Activated CD8-positive, alpha-beta memory T cell treated with anti-CD3 and anti-CD28 coated beads, Interleukin-2, amount 50 U/mL, for 48 hours (primary cell): ENCODE measurements around the gene CEP128.

ENCODE experiments used
- DNase-seq: peaks from one replicate; pipeline ENCODE4 v3.0.0-alpha.2; 2020

CEP128 gene

DNA sequence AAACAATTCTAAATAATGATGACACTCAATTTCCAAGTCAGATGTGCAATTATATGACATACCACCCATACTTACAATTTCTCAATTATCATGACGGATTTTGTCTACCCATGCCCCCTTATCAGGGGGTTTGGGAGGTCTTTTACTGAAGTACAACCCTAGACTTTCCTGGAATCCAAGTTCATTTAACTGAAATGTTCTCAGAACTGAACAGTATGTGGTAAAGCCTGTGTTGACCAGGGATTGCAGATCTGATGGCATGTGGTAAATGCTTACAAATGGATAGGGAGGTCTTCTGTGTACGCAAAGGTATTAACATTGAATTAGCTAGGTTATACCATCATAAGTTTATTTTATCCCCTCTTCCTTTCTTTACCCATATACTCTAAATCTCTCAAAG is 281.8 kb downstream of the CEP128 start:
- DNase-seq, result no peak

DNA sequence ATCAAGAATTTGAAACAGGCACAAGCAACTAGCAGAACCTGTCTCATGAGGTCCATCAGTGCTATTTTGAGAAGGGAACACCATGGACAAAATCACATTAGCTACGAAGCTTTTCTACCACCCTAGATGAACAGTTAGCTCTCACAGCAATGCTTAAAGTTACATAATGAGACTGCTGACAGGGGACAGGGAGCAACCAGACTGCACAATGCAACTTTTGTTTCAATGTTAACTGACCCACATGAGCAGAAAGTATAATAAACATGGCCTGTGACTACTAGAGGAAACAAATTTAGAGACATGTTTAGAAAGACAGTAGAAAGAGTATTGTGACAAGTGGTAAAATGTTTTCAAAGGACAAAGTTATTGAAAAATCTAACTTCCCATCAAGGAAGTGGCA is 282.8 kb downstream of the CEP128 start:
- no peak for DNase-seq

DNA sequence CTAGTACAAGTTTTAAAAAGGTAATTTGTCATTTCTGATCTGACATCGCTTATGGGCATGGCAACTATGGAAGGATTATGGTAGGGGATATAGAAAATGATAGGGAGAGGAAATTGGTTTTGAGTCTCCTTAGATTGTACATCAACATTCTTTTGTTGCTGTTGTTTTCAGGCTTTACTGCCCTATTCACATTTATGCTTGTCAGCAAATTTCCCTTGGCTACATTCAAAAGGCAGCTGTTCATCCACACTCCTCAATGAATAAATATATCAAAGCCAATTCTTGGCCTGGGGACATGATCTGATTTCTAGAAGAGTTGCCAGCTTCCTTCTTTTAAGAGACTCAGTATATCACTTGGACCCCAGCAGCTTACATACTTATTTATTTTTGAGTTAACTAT is 283.4 kb downstream of the CEP128 start:
- no peak for DNase-seq

DNA sequence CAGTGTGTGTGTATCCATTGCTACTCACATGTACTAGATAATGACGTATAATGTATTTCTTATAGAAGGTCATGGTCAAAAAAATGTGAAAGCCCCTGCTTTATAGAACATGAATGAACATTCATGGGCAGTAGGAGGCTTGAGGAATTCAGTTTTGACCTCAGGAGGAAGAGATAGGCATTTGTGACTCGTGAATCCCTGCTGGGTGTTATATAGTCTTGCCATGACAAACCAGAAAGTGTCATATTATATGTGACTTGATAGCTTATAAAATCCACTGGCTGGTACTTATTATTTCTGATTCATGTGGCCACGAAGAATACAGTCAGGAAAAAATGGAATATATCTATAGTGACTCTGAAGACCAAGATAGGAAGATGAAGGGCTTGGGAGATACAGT is 287.6 kb downstream of the CEP128 start:
- no peak for DNase-seq

DNA sequence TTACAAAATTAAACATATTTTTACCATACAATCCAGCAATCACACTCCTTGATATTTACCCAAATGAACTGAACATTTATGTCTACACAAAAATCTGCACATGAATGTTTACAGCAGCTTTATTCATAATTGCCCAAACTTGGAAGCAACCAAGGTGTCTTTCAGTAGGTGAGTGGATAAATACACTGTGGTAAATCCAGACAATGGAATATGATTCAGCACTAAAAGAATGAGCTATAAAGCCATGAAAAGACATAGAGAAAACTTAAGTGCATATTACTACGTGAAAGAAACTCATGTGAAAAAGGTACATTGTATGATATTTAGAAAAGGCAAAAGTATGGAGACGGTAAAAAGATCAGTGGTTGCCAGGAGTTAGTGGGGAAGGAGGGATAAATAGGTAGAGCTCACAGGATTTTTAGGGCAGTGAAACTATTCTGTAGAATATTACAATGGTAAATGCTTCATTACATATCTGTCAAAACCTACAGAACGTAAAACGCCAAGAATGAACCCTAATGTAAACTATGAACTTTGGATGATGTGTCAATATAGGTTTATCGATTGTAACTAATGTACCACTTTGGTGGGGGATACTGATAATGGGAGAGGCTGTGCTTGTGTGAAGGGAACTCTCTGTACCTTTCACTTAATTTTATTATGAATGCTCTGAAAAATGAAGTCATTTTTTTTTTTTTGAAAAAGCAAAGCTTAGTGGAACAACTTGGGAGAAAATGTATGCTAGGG is 295.7 kb downstream of the CEP128 start:
- no peak for DNase-seq

DNA sequence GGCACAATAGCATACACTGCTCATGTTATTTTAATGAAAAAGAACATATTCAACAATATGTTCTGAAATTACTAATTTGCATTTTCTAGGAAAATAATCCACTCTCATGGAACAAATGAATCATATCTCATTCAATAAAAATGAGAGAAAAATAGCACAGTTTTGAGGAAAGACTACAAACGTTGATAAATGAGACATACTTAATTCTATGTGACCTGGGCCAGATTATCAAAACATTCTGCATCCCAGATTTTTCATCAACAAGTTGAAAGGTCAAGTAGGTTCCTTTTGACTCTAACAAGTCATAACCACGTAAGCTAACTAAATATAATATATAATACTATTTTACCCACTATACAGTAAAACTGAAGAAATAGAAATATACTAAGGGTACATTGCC is 296.7 kb downstream of the CEP128 start:
- no peak for DNase-seq

DNA sequence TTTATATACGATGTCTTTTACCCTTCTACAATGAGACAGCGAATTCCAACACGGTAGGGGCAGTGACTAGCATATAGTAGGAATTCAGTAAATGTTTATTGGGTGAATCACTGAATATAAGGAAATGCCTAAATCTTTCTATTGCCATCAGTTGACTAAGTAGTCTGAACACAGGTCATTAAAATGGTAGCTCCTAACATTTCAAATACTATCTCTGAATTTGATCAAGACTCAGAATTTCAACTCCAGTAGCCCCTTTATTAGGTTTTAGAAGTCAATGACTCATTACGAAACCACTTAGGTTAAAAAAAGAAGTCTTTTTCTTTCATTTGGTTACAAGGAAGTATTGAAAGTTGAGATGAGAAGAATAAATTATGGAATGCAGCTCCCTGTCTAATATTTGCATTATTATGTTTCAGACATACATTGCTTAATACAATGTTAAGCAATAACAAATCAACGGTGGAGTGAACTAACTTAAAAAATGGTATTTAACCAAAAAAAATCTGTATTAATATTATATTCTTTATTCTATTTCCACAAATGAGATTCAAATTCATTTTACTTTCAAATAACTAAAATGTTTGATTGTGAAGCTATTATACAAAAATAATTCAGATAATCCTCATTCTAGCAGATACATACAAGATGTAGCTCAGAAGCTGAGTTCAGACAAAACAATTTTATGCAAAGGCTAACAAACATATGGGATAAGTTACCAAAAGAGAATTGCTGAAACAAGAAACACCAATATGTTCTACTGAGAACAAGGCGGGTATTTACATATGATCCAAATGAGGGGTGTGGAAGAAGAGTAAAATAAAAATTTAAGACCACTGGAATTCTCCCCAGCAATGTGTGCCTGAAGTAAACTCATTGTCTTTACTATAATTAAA is 302.7 kb downstream of the CEP128 start:
- DNase-seq, result no peak

DNA sequence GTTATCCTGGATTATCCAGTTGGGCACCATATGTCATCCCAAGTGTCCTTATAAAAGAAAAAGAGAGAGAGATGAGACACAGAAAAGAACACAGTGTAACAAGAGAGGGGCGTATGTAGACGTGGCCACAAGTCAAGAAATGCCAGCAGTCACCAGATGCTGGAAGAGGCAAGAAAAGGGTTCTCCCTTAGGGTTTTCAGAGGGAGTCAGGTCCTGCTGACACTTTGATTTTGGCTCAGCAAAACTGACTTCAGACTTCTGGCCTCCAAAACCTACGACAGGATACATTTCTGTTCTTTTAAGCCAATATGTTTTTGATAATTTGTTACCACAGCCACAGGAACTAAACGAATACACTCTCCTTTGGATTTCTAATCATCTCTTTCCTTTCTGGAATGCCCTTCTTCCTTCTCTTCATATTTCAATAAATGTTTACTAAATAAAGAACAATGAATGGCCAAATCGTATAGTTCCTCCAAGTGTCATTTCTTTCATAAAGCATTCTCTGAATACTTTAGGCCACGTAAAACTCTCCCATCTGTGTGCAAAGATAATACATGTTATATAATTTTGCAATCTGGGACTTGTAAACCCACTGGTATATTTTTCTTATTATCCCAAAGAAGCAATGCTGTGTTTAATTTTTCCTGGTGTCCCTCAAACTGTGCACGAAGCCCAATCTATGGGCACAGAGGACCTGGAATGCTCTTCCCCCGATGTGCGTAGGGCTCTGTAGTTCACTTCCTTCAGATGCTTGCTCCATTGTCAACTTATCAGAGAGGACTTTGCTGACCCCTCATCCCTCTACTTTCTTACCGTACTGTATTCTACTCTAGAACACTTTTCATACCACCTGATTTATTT is 303.6 kb downstream of the CEP128 start:
- DNase-seq, result no peak

DNA sequence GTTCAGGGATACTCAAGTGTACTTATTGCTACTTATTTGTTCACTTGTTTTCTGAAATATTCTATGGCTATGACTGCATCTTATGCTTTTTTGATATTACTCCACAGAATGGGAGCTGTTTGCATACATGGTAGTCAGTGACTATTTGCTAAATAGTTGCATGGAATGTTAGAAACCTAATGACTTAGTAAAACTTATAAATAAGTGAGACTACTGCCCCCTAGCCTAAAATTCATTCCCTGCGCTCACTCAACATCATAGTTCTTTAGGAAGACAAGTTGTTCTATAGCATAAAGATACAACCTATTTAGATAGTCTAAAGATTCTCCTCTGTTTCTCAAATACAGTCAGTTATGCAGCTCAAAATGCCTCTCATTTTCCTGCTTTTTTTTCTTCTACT is 305.5 kb downstream of the CEP128 start:
- DNase-seq, result no peak

DNA sequence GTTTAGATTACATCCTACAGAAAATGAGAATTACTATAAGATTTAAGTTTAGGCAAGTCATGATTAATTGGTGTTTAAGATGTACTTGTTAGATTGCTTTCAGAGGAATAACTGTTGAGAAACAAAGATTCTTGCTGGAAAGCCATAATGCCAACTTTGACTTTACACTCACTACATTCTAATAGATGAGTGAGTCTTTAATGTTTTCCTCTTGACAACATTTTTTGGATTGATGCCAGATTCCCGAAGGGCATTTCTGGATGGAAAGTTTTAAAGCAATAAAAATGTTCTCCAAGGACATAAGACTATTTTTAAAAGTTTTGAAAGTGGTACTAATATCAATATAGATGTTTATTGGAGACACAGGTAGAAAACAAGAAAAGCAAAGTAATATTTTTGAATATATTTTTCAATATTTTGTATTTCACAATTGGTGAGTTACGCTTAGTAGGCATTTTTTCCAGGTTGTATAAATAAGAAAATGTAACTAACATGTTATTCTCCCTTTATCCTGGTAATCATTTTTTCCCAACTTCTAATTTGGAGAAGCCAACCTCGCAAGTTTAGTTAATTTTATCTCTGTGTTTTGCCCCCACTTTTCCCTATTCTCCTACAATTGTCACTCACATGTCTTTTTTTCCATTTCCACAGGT is 307.3 kb downstream of the CEP128 start:
- DNase-seq, result no peak

DNA sequence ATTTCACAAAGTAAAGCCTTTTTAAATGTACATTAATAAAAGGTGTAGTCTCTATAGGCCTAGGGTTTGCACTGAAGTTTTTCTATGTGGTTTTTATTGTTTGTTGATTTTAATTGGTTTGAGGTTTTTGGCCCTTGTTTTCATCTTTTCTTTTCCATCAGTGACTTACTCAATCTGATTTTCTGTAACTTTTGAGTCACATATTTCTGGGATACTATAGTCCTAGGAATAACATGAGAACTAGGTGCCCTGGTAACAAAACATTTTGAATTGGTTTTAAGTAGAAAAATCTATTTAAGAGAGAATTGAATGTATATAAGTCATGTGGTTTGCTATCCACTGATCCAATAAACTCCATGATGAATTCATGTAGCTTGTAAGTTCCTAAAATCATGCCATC is 311.9 kb downstream of the CEP128 start:
- DNase-seq, result no peak

DNA sequence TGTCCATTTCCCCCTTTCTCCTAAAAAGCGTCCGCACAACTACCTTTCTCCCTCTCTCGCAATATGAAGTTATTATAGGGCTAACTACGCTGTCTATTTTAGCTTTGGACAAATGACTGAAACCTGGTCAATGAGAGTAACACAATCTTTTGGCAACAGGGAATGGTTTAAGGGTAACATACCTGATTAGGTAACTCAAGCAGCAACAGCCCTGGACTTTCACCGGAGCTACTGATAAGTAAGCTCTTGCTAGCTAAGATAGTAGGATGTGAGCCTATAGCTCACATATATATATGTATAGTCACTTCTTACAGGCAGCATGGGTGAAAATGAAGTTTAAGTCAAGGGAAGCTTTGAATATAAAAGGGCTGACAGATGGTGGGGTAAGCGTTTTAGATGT is 313.0 kb downstream of the CEP128 start:
- DNase-seq, result no peak

DNA sequence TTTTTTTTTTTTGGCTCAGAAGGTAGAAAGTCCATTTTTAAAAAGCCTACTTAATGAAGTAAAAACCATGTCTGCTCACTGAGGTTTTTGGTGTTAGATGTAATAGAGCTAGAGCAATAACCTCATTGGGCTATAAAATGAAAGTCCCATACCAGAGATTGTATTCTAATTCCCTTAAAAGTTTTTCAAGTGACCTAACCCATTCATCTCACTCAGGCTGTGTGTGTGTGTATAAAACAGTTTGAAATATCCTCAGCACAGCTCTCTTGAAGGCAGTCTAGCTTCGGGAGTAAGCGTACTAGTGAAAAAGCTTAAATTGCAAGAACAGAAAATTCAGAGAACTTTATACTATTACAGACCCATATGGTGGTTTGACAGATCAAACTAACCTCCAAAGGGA is 313.8 kb downstream of the CEP128 start:
- no peak for DNase-seq

DNA sequence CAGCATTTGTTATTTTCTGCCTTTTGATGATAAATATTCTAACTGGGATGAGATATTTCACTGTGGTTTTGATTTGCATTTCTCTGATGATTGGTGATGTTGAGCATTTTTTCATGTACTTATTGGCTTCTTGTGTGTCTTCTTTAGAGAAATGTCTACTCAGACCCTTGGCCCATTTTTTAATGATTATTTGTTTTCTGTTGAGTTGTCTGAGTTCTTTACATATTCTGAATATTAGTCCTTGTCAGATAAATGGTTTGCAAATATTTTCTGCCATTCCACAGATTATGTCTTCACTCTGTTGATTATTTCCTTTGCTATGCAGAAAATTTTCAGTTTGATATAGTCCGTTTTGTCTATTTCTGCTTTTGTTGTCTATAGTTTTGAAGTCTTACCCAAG is 317.0 kb downstream of the CEP128 start:
- DNase-seq, result no peak

DNA sequence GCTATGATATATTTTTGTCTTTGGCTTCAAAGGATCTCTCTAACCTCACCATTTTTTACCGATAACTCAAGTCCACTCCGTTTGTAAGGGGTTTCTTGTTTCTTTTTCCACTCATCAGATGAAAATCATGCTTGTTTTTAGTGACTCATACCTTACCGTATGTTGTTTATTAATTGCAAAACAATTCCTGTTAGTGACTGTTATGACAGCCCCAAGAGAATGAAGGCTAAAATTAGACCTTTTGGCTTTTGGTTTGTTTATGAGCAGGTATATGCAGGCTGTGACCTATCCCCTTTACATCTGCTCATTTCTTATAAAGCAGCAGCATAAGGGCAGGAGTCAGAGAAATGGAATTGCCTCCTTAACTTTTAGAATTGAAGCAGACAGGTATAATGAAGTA is 319.8 kb downstream of the CEP128 start:
- no peak for DNase-seq

DNA sequence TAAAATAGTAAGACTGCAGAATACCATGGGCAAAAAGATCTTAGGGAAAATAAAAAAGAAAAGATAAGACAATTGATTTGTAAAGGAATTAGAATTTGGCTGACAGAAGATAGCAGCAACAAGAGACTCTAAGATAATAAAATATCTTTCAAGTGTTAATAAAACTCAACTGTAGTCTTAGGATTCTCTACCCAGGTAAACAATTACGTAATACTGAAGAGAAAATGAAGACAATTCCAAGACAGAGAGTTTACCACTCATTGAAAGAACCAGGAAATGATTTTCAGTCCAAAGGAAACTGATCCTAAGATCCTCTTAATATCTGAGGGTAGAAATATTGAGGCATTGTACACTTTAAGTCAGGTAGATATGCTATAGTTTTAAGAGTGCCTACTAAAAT is 321.1 kb downstream of the CEP128 start:
- no peak for DNase-seq

DNA sequence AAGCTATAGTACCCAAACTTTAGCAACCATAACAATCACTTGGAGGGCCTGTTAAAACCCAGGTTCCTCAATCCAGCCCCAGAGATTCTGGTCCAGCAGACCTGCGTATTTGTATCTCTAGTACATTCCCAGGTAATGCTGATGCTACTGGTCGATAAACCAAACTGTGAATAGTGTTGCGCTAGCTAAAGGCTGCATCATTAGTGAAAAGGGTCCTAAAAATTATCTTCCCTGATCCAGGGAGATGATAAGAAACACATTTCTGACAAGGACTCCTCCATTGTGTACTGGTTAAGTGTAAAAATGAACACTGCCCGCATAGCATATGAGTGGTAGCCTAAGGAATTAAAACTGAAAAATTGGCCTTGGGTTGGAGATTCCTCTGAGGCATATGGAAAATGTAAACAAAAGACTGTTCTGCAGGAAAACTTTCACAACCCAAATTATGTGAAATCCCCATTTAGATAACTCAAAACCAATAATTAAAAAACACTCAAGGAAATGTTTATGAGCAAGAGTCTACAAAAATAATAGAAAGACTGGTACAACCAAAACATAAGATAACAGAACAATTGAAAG is 322.7 kb downstream of the CEP128 start:
- DNase-seq, result no peak

DNA sequence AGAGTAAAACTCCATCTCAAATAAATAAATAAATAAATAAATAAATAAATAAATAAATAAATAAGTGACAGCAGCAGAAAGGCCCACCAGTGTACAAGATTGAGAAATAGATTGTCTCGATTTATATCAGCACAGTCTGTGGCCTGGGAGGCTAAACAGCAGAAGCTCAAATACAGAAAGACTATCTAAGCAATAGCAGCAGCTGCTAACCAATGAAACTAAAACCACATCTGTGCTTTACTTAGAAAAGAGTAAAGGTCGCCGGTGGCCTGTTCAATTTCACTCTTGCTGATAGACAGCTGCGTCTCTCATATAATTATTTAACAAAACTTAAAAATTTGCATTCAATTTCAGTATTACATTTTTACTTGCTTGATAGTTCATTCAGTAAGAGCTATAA is 325.7 kb downstream of the CEP128 start:
- no peak for DNase-seq

DNA sequence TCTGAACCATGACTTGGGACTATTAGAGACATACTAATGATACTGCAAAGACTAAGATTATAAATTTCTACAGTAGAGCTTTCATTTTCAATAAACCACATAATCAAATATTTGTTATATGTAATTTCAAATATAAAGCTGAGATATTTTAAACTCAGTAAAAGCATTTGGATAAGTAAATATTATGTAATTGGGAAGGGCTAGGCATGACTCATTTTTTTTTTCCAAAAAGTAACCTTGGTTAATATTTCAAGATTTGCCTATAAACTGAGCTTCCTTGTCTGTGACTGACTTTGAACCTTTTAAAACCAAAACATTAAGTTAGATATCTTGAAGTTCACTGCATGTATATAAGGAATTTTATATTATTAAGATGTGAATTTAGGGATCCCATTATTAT is 332.5 kb downstream of the CEP128 start:
- no peak for DNase-seq

DNA sequence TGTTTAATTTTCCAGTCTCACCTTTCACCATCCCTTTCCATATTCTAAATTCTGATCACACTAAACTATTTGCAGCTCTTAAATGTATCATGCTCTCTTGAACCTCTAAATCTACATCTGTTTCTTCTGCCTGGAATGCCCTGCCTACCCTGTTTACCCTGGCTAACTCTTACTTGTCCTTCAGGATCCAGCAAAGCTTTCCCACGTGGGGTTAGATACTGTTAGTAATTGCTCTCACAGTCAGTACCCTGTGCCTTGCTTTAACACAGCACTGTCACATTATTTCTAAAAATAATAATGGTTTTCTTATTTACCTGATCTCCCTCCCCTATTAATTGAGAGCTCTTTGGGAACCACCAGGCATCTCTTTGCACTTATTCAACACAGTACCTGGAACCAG is 333.0 kb downstream of the CEP128 start:
- DNase-seq, result no peak

DNA sequence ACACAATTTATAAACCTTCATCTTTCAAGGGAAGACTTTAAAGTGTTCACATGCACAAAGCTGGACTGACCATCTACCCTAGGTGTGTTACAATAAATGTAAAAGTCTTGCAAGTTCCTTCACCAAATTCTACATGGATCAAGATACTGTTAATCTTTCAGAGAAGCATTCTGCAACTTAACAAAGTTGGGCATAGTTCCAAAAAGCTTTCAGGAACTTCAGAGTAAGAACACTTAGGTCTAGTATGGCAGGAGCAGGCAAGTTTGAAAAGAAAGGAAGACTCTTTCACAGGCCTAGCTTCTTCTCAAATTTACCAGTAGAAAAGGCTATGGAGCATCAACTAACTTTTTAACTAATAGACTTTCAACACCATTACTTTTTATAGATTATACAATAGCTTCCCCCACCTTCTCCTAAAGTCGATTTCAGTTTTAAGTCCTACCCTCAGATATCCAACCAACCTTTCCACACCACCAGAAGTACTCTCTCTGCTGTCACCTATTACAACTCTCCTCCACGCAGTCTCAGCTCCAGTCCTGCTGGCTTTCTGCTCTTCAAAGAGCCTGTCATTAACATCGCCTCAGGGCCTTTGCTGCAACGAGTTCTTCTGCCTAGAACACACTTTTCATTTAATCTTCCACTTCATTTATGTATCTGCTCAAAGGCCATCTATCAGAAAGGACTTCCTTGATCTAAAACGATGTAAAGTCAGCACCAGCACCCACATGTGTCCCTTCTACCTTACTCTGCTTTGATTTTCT is 333.9 kb downstream of the CEP128 start:
- no peak for DNase-seq

DNA sequence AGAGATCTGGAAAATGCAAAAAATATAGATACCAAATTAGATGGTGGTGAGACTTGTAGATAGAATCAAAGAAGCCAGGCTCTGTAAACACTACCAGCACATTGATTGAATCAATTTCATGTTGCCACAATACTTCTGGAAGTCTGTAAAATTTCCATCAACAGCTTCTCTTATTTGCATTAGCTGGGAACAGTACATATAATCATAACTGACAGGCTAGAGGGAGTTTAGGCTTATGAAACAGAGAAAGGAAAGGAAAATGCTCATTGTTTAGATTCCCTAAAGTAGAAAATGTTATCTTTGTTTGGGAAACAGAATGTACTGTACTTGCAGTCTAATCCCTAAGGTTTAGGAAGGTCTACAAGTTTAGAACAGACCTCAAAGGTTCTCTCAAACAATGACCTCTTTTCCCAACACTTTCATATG is 335.2 kb downstream of the CEP128 start:
- DNase-seq, result no peak
